Natural killer cell treated with Interleukin-12 subunit alpha and Interleukin-12 subunit beta and Interleukin-15 and Interleukin-18, amount 100 ng/mL, for 72 hours (primary cell): ENCODE measurements around the gene CDH13. TPM values are rescaled to one million over a fixed set of nuclear protein-coding genes. Genes with fewer than 3 reads are reported as not detected.

ENCODE experiments used
- ATAC-seq, 2 donors: fragments of 150-1000 bp; cut with Tn5 transposase in 1 of 2; sonication (Bioruptor Pico), chemical (Tn5 transposase) in 1 of 2; 2 replicates each; pipeline ENCODE4 v1.10.0; 2021
- DNase-seq: peaks from one replicate; pipeline ENCODE4 v3.0.0; 2022; ENCODE audit warnings: low spot score
- H3K27ac Mint-ChIP-seq, 2 donors: 1 replicate in 1 of 2; 2 replicates in 1 of 2; pipeline ENCODE4 v1.8.0; 2022; ENCODE audit warnings: mixed read lengths in 2 of 2, mild to moderate bottlenecking in 1 of 2, moderate library complexity in 1 of 2
- H3K27me3 Mint-ChIP-seq, 2 donors: 1 replicate in 1 of 2; 2 replicates in 1 of 2; pipeline ENCODE4 v1.8.0; 2022; ENCODE audit warnings: mixed read lengths in 2 of 2
- H3K36me3 Mint-ChIP-seq: one replicate; pipeline ENCODE4 v1.8.0; 2022; ENCODE audit warnings: mixed read lengths
- H3K4me1 Mint-ChIP-seq, 2 donors: 1 replicate in 1 of 2; 2 replicates in 1 of 2; pipeline ENCODE4 v1.8.0; 2022; ENCODE audit warnings: low read depth in 2 of 2, mixed read lengths in 2 of 2, mild to moderate bottlenecking in 1 of 2
- H3K4me3 Mint-ChIP-seq: one replicate; pipeline ENCODE4 v1.8.0; 2022; ENCODE audit warnings: mixed read lengths
- H3K9me3 Mint-ChIP-seq: 2 replicates; pipeline ENCODE4 v1.8.0; 2022; ENCODE audit warnings: mixed read lengths
- total RNA-seq, 2 donors: library from RNA; stranded (reverse); gene quantifications; one replicate each; pipeline ENCODE4 v1.2.3, GENCODE V29; 2022

The CDH13 gene
- total RNA-seq, 2 donors from 2014 or later, result not detected

DNA sequence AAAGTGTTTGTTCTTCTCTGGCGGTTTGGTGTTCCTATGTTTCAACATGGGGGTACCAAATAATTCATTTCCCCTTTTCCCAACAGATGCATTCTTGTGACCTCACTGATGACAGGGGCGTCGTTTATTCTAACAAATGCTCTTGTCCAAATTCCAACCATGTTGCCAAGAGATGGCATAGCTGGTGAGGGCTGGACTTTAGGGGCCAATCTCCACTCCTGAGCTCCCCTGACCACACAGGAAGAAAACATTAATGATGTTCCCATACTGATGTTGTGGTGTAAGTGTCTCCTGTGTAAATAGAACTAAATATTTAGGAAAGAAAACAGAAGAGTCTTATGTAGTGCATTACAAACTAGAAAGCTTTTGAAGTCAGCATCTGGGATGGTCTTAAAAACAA is 431.6 kb downstream of the CDH13 start:
- Mint-ChIP-seq H3K4me1 (no peaks in the 10 kb centered on the region), H3K27ac (no peak overlapping the region), H3K36me3 (peaks cover 1% of the 10 kb centered on the region), H3K27me3 (peaks cover 0 to 2% of the 10 kb centered on the region in 2 donors), H3K9me3 (no peaks in the 10 kb centered on the region), H3K4me3 (no peak overlapping the region)
- ATAC-seq (no peak), DNase-seq (no peak)

DNA sequence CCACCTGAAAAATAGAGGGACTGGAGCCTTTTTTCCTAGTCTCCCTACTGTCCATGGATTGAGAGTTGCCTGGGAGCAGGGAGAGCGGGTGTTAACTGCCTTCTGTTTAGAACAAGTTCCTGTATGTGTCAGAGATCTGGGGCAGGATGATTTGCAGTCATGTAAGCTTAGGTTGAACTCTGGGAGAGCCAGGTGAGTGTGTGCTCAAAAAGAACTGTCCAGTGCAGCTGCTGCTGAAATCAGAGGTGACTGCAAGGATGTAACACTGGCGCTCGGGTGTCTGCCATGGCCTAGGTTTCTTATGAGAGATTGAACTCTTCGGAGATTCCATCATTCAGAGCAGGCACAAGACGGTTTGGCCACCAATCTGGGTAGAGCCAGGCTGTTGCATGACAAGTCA is 432.5 kb downstream of the CDH13 start:
- Mint-ChIP-seq H3K27ac (no peak overlapping the region), H3K4me3 (no peak overlapping the region), H3K4me1 (no peaks in the 10 kb centered on the region), H3K9me3 (peaks cover 3% of the 10 kb centered on the region), H3K27me3 (peaks cover 0 to 2% of the 10 kb centered on the region in 2 donors), H3K36me3 (peaks cover 5% of the 10 kb centered on the region)
- DNase-seq (no peak), ATAC-seq (no peak)

DNA sequence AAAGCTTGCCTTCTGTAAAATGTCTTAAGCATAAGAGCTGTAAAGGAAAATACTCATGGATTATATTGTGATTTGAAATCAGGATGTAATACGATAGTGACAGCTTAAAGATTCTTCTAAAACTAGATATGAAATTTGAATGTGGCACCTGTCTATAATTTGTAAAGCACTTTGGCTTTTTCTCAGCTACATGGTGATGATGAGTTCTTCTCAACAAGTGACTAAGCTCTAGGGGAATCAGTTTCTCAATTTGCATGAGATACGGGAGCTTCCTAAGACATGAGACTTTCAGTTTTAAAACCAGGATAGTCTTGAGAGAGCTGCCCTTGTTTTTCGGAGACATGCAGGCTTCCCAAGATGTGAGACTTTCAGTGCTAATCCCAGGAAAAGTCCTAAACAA is 439.2 kb downstream of the CDH13 start:
- no peak for ATAC-seq
- H3K27me3 Mint-ChIP-seq, result peaks cover 0 to 2% of the 10 kb centered on the region in 2 donors
- no peak overlapping the region for H3K27ac Mint-ChIP-seq
- no peak overlapping the region for H3K4me3 Mint-ChIP-seq
- peaks cover 3% of the 10 kb centered on the region for H3K9me3 Mint-ChIP-seq
- H3K36me3 Mint-ChIP-seq, result peaks cover 16% of the 10 kb centered on the region
- peaks cover 6% of the 10 kb centered on the region in 2 donors for H3K4me1 Mint-ChIP-seq
- DNase-seq, result no peak

DNA sequence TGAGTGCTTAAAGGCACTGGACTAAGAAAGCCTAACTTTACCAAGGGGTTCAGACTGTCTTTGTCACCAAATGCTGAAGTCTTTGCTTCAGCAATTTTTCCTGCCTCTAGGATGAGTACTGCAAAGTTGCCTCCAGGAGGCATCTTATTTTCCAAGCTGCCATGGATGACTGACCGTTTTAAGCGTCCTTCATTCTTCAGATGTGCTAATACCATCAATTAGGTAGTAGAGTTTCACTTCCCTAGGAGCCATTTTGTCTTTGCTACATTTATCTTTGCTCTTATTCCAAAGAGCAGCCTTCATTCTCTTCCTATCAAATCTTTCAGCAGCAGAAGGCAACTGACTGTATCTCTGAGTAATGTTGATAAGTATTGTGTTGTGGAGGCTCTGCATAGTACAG is 440.1 kb downstream of the CDH13 start:
- H3K9me3 Mint-ChIP-seq, result peaks cover 3% of the 10 kb centered on the region
- no peak overlapping the region for H3K4me3 Mint-ChIP-seq
- peaks cover 6% of the 10 kb centered on the region in 2 donors for H3K4me1 Mint-ChIP-seq
- H3K27ac Mint-ChIP-seq, result no peak overlapping the region
- DNase-seq, result no peak
- H3K27me3 Mint-ChIP-seq, result peaks cover 0 to 2% of the 10 kb centered on the region in 2 donors
- ATAC-seq, result no peak
- H3K36me3 Mint-ChIP-seq, result peaks cover 16% of the 10 kb centered on the region

DNA sequence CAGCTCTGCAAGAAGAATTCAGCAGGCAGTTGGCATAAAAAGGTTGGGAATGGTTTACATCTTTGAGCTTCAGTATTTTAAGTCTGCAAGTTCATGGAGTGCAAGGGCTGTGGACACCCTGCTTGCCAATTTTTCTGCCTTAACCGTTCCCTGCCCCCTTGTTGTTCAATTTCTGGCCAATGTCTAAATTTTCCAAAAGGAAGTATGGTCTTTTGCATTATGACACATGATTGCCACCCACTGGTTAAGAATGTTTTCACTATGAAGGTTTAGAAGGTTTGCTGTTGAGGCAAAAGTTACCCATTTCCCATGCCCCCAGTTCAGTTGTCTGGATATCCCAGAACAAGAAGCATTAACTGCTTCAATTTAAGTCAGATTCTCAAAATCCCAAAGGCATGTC is 441.9 kb downstream of the CDH13 start:
- Mint-ChIP-seq H3K27ac (no peak overlapping the region), H3K27me3 (peaks cover 0 to 5% of the 10 kb centered on the region in 2 donors), H3K4me1 (peaks cover 6% of the 10 kb centered on the region in 2 donors), H3K36me3 (peaks cover 12% of the 10 kb centered on the region), H3K4me3 (no peak overlapping the region), H3K9me3 (peaks cover 1% of the 10 kb centered on the region)
- no peak for DNase-seq
- ATAC-seq, result no peak

DNA sequence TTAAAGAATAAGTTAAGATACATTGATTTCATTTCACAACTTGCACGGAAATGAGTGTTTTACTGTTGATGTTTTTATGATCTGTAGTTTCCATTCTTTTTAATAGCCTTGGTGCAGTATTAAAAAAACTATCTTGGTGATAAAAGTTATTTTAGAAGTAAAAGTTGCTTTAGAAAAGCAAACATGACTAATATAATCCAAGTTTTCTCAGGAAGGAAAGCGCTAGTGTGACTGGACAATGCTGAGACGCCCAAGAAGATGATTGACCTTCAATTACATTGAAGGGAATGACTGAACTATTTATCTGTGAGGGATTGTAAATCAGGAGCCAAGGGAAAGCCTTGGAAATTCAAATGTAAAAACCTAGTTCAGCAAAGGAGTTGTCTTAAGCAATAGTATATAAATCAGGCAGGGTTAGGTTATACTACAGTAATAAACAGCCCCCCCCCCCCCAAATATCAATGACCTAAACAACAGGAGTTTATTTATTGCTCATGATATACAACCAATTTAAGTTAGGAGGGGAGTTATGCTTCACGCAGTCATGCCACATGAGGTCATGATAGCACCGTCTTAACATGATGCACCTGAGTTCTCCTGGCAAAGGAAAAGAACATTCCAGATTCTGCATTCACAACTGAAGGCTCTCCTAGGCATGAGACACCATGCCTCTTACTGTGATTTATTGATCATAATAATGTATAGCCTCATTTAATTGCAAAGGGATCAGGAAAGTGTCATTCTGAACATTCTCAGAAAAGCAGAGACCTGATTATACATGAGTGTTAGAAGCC is 443.8 kb downstream of the CDH13 start:
- no peak for ATAC-seq
- Mint-ChIP-seq H3K27ac (no peak overlapping the region), H3K4me3 (no peak overlapping the region), H3K36me3 (peaks cover 6% of the 10 kb centered on the region), H3K27me3 (peaks cover 0 to 13% of the 10 kb centered on the region in 2 donors), H3K9me3 (no peaks in the 10 kb centered on the region), H3K4me1 (peaks cover 6% of the 10 kb centered on the region in 2 donors)
- no peak for DNase-seq

DNA sequence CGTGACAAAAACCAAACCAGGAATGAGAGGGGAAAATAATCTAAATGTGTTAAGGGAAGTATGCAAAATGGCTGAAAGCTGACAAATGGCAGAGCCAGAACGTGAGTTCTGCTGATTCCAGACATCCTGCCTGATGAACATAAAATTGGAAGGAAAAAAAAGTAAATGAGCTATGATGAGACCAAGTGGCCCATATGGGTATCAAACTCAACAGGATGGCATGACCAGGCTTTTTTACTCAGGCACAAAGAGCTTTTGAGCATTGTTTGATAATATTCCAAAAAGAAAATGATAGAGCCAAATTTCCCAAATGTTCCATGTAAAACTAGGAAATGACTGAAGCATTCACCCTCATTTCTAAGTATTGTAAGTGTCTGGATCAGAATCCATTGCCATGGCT is 449.2 kb downstream of the CDH13 start:
- Mint-ChIP-seq H3K4me1 (no peaks in the 10 kb centered on the region), H3K36me3 (no peaks in the 10 kb centered on the region), H3K27me3 (peaks cover 14 to 19% of the 10 kb centered on the region in 2 donors), H3K4me3 (no peak overlapping the region), H3K27ac (no peak overlapping the region), H3K9me3 (peaks cover 3% of the 10 kb centered on the region)
- ATAC-seq, result no peak
- DNase-seq, result no peak

DNA sequence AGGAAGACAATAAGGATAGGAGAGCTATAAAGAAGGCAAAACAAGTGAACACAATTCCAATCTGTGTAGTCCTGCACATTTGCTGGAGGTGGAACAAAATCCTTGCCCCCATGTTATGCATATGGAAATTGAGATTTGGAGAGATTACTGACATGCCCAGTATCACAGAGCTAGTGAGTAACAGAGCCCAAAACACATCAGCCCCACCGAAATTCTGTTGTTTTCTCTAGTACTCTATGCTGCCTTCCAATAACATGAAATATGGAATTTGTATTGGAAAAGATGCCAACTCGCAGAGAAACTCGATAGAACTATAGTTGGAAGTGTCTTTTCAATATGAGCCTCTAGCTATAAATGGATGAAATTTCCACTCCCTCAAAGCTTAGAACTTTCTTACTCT is 456.6 kb downstream of the CDH13 start:
- no peaks in the 10 kb centered on the region for H3K36me3 Mint-ChIP-seq
- no peaks in the 10 kb centered on the region for H3K4me1 Mint-ChIP-seq
- H3K27ac Mint-ChIP-seq, result no peak overlapping the region
- peaks cover 3% of the 10 kb centered on the region for H3K9me3 Mint-ChIP-seq
- DNase-seq (no peak), ATAC-seq (no peak)
- peaks cover 0 to 8% of the 10 kb centered on the region in 2 donors for H3K27me3 Mint-ChIP-seq
- no peak overlapping the region for H3K4me3 Mint-ChIP-seq

DNA sequence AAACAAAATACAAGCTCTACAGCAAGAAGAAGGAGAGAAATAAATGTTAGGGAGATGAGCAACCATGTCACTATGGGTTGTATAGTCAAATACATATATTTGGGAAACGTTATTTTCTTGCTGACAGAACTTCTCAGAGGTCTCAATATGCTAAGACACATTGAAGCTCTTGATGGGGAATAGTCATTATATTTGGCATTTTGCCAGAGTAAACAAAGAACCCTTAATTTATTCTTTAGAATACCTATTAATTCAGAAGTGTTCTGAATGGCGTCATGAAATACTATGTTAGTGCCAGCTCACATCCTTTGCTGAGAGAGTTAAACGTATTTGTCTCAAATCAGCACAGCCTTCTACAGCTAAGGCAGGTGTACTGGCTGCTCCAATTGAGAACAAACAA is 458.9 kb downstream of the CDH13 start:
- Mint-ChIP-seq H3K27me3 (peaks cover 5 to 13% of the 10 kb centered on the region in 2 donors), H3K4me1 (no peaks in the 10 kb centered on the region), H3K9me3 (peaks cover 3% of the 10 kb centered on the region), H3K27ac (no peak overlapping the region), H3K4me3 (no peak overlapping the region), H3K36me3 (no peaks in the 10 kb centered on the region)
- DNase-seq (no peak), ATAC-seq (no peak)

DNA sequence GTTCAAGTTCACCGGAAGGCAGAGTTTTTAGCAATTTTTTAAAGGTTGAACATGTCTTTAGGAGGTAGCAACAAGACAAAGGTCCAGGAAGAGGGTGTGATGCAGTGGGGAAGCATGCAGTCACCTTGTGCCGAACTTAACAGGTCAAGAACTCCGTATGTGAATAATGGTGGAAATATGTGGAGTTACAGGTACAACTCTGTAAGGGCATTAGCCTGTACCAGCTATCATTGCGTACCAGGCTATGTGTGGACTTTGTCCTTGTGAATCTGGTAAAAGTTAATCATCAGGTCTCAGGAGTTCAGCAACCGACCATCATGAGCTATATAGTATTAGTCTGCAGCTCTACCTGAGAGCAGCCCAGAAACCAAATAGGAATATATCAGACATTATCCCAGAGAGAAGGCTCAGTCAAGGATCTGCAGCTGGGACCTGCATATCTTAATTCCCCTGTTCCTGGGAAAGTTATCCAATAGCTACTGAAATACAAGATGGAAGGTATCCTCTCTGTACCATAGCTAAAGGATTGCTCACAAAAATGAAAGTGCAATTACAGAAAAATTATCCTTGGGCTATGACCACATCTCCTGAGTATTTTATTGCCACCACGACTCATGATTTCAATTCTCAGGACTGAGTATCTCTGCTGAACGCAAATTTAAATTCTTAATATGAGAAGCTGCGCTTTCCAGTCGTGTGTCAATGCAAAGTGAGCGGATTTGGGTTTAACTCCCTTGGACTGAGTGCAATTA is 469.3 kb downstream of the CDH13 start:
- no peak for ATAC-seq
- H3K4me3 Mint-ChIP-seq, result no peak overlapping the region
- H3K4me1 Mint-ChIP-seq, result peaks cover 12% of the 10 kb centered on the region in 2 donors
- no peak for DNase-seq
- peaks cover 11 to 18% of the 10 kb centered on the region in 2 donors for H3K27me3 Mint-ChIP-seq
- H3K9me3 Mint-ChIP-seq, result peaks cover 5% of the 10 kb centered on the region
- H3K36me3 Mint-ChIP-seq, result peaks cover 24% of the 10 kb centered on the region
- H3K27ac Mint-ChIP-seq, result no peak overlapping the region

DNA sequence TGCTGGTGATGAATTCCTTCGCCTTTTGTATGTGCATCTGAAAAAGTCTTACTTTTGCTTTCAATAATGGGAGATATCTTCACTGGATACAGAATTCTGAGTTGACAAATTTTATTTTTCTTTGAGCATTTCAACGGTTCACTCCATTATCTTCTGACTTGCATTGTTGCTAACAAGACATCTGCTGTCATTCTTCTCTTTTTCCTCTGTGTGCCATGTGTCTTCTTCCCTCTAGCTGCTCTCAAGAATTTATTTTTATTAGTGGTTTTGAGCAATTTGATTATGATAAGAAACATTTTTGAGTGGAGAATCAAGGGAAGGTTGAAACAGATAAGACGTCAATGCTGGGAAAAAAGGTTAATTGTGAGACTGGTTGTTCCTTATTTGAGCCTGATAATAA is 471.8 kb downstream of the CDH13 start:
- H3K4me3 Mint-ChIP-seq, result no peak overlapping the region
- DNase-seq, result no peak
- peaks cover 13% of the 10 kb centered on the region for H3K9me3 Mint-ChIP-seq
- H3K27ac Mint-ChIP-seq, result no peak overlapping the region
- H3K27me3 Mint-ChIP-seq, result peaks cover 6 to 16% of the 10 kb centered on the region in 2 donors
- H3K36me3 Mint-ChIP-seq, result peaks cover 36% of the 10 kb centered on the region
- ATAC-seq, result no peak
- peaks cover 28% of the 10 kb centered on the region in 2 donors for H3K4me1 Mint-ChIP-seq

DNA sequence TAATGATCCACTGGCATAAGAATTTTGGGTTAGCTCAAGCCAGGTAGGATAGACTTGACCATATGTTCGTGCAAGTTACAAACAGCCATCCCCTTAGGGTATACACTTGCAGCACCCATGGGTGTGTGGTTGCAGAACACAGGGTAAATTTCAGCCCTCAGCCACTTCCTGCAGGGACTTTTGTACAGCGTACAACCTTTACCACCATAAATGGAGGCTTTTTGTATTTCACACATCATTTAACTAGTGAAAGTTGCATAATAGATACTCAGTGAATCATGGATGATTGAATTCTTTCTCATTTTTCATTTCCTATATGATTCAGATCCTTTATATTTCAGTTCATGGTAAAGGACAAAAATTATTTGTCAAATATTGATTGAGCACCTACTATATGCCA is 473.9 kb downstream of the CDH13 start:
- ATAC-seq (peak; percentile 97 to 99), DNase-seq (peak; percentile 75)
- H3K4me3 Mint-ChIP-seq, result peak overlapping the region; percentile 26
- peaks cover 5 to 21% of the 10 kb centered on the region in 2 donors for H3K27me3 Mint-ChIP-seq
- no peak overlapping the region for H3K27ac Mint-ChIP-seq
- peaks cover 13% of the 10 kb centered on the region for H3K9me3 Mint-ChIP-seq
- peaks cover 28% of the 10 kb centered on the region in 2 donors for H3K4me1 Mint-ChIP-seq
- peaks cover 33% of the 10 kb centered on the region for H3K36me3 Mint-ChIP-seq

DNA sequence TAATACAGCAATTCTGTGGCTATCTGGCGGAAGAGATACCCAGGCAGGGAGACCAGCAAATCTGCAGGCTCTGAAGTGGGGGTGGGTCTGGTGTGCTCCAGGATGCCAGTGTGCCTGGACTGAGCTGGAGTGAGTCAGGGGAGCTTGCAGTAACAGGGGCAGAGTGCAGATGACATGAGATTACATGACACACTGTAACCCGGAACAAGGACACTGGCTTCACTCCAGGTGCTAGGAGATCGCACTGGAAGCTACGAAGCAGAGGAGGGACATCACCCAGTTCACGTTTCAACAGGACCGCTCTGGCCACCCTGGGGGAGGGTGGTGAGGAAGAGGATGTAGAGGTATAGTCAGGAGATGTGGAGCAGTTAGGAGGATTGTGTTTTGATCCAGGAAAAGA is 475.6 kb downstream of the CDH13 start:
- peaks cover 13% of the 10 kb centered on the region for H3K9me3 Mint-ChIP-seq
- ATAC-seq, result no peak
- H3K4me3 Mint-ChIP-seq, result no peak overlapping the region
- peaks cover 31% of the 10 kb centered on the region for H3K36me3 Mint-ChIP-seq
- H3K4me1 Mint-ChIP-seq, result peaks cover 28% of the 10 kb centered on the region in 2 donors
- DNase-seq, result no peak
- peaks cover 9 to 27% of the 10 kb centered on the region in 2 donors for H3K27me3 Mint-ChIP-seq
- peak overlapping the region; percentile 56 to 84 for H3K27ac Mint-ChIP-seq
